ENCODE results near the gene GNA15. TPM values are rescaled to one million over a fixed set of nuclear protein-coding genes. Genes with fewer than 3 reads are reported as not detected.

The GNA15 gene, protein sequence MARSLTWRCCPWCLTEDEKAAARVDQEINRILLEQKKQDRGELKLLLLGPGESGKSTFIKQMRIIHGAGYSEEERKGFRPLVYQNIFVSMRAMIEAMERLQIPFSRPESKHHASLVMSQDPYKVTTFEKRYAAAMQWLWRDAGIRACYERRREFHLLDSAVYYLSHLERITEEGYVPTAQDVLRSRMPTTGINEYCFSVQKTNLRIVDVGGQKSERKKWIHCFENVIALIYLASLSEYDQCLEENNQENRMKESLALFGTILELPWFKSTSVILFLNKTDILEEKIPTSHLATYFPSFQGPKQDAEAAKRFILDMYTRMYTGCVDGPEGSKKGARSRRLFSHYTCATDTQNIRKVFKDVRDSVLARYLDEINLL
- total RNA-seq (2022; extraction: Qiagen RNA extraction; ENCODE audit: low read depth) = 0.05 to 0.17 TPM (median 0.12 TPM) in 3 of 5 replicates, not detected in the others

DNA sequence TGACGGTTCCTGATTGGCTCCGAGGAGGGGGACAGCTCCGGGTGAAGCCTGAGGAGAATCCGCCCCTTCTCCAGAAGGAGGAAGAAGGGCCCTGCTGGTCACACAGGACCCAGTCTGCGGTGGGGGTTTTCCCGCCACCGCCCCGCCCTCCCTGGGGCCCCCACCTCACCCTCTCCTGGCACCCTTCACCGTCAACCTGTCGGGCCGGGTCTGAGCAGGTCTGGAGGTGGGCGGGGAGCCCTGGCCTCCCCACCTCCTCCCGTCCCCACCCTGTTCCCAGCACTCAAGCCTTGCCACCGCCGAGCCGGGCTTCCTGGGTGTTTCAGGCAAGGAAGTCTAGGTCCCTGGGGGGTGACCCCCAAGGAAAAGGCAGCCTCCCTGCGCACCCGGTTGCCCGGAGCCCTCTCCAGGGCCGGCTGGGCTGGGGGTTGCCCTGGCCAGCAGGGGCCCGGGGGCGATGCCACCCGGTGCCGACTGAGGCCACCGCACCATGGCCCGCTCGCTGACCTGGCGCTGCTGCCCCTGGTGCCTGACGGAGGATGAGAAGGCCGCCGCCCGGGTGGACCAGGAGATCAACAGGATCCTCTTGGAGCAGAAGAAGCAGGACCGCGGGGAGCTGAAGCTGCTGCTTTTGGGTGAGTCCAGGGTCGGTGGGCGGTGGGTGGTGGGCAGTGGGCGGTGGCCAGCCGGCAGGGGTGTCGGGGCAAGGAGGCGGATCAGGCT, at the start of gene GNA15:
TSS of gene GNA15 (plus strand) at position 73 of the 723 bp plus-strand sequence. CDS start at position 491, 418 bp downstream.

DNA sequence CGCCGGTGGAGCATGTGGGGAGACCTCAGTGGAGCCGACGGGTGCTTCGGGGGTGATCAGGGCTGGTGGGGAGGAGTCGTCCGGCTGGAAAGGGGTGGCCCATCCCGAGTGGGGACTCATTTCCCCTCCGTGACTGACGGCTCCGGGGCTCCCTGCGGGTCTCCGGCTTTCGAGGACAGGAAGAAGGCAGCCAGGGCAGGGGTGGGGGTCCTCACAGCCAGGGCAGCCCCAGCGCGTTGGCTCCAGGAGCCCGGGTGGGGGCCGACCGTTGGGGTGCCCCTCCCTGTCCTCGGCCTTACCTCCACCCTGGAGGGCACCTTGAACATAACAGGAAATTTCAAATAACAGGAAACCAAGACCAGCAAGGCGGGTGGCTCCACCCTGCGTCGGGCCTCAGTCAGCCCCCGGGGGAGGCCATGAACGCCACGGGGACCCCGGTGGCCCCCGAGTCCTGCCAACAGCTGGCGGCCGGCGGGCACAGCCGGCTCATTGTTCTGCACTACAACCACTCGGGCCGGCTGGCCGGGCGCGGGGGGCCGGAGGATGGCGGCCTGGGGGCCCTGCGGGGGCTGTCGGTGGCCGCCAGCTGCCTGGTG, 42.6 kb downstream of the GNA15 start, which contains the start of gene S1PR4:
TSS of gene S1PR4 (plus strand) at position 393 of the 596 bp plus-strand sequence. CDS start at position 417, 24 bp downstream.

DNA sequence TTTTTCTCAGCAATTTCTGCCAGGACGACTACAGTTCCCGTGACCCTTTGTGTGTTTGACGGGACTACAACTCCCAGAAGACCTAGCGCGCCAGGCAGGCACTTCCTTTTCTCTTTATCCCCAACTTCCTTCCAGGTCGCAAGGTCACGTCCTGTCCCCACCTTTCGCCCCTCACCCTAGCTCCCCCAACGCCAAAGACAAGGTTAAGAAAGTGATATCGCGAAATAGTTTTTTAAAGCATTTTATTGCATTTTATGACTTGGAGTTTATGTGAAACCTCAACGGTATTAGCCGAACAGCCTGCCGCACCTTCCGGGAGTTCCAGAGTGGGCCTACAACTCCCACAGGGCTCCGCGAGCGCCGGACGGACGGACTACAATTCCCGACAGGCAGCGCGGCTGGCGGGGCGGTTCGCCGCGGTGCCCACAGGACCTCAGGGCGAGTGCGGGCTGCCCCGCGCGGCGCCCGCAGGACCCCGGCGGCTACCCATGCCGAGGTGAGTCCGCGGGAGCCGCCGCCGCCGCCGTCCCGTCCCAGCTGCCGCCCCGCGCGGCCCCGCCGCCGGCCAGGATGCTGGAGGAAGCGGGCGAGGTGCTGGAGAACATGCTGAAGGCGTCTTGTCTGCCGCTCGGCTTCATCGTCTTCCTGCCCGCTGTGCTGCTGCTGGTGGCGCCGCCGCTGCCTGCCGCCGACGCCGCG, 49.8 kb downstream of the GNA15 start, which contains the start of gene NCLN:
TSS of gene NCLN (plus strand) at position 470 of the 699 bp plus-strand sequence. CDS start at position 571, 101 bp downstream.

Other genes starting within 250 kb of the GNA15 start
- gene ZNF57, start 235.1 kb upstream of the GNA15 start, total RNA-seq (2022; extraction: Qiagen RNA extraction; ENCODE audit: low read depth) = 1.9 to 3.2 TPM (median 2.0 TPM) in 5 replicates
- gene ZNF77, start 191.1 kb upstream of the GNA15 start, total RNA-seq (2022; extraction: Qiagen RNA extraction; ENCODE audit: low read depth) = 1.3 to 2.1 TPM (median 1.4 TPM) in 5 replicates
- 3.1 to 6.5 TPM (median 5.1 TPM) in 5 replicates for gene TLE6, start 158.5 kb upstream of the GNA15 start, total RNA-seq (2022; extraction: Qiagen RNA extraction; ENCODE audit: low read depth)
- gene TLE2, start 106.8 kb upstream of the GNA15 start, total RNA-seq (2022; extraction: Qiagen RNA extraction; ENCODE audit: low read depth) = 2.3 to 4.4 TPM (median 3.1 TPM) in 5 replicates
- 167 to 247 TPM (median 239 TPM) in 5 replicates for gene TLE5, start 73.5 kb upstream of the GNA15 start, total RNA-seq (2022; extraction: Qiagen RNA extraction; ENCODE audit: low read depth)
- 31.4 to 36.9 TPM (median 32.9 TPM) in 5 replicates for gene GNA11, start 41.7 kb upstream of the GNA15 start, total RNA-seq (2022; extraction: Qiagen RNA extraction; ENCODE audit: low read depth)
- 0.08 to 0.16 TPM (median 0.11 TPM) in 4 of 5 replicates, not detected in the other for gene S1PR4, start 42.7 kb downstream of the GNA15 start, total RNA-seq (2022; extraction: Qiagen RNA extraction; ENCODE audit: low read depth)
- 63.8 to 90.3 TPM (median 84.9 TPM) in 5 replicates for gene NCLN, start 49.9 kb downstream of the GNA15 start, total RNA-seq (2022; extraction: Qiagen RNA extraction; ENCODE audit: low read depth)
- gene CELF5, start 88.6 kb downstream of the GNA15 start, total RNA-seq (2022; extraction: Qiagen RNA extraction; ENCODE audit: low read depth) = 0.26 to 0.53 TPM (median 0.36 TPM) in 5 replicates
- gene NFIC, start 230.6 kb downstream of the GNA15 start, total RNA-seq (2022; extraction: Qiagen RNA extraction; ENCODE audit: low read depth) = 32.7 to 43.1 TPM (median 40.6 TPM) in 5 replicates